Measurements from ENCODE around the gene GRM3.

GRCh38 chr7:86898171-86898570, 254.5 kb downstream of the GRM3 start:
- TF ChIP-seq GATA2 (IDR thresholded peaks at IDR 0.05; ENCODE audit: low read depth, low read length) = no peak
- TF ChIP-seq GATA3 (IDR thresholded peaks at IDR 0.05; ENCODE audit: low read depth, low read length) = no peak
